Activated CD4-positive, alpha-beta T cell treated with anti-CD3 and anti-CD28 coated beads for 1 hour (primary cell): Measurements from ENCODE around the gene BICD1.
A peak's percentile ranks its signal among the peaks of the same experiment; 100 is the strongest.

Experiments used
- DNase-seq: peaks from one replicate; pipeline ENCODE4 v3.0.0-alpha.2; 2020

The BICD1 gene

DNA sequence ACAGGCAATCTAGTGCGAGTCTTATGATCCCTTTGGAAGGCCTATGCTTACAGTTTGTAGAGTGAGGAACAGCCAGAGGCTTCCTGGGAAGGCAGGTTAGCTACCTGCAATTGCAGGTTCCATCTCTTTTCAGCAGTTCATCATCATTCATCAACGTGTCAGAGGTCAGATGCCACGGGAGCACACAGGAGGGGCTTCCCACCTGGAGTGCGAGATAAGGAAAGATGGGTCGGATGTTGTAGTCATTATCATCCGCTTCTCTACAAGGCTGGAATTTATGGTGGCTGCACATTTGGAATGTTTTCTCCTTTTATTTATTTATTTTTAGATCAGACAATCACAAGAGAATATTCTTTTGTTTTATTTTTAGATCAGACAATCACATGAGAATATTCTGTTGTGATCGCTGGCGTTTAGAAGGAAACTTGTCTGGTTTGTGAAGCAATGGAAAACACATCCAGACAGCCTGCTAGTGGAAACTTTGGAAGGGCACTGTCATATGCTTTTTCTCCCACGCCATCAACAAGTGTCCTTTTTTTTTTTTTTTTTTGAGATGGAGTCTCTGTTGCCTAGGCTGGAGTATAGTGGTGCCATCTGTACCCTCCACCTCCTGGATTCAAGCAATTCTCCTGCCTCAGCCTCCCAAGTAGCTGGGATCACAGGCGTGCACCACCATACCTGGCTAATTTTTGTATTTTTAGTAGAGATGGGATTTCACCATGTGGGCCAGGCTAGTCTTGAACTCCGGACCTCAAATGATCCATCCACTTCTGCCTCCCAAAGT is 1.9 kb upstream of the BICD1 start:
- no peak for DNase-seq

GRCh38 chr12:32105986-32106516 is 596 bp upstream of the BICD1 start:
- DNase-seq: no peak

- DNase-seq: peak; percentile 9
Measured at GRCh38 chr12:32107359-32108267, 966 bp downstream of the BICD1 start.

DNA sequence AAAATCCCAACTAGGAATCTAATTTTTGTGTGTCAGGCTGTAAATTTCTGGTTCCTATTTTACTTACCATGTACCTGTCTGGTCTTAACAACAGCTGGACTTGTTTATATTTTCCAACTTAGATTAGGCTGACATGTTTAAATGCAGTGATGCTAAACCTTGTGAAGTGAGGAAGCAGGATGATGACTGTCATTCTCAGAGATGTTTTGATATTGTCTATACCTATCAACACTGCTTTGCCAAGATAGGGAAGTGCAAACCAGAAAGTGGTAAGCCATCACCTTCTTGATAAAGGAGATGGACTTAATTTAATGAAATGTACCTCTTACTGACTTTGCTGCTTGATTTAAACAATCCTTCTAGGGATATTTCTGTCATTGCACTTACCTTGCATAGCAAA is 2.1 kb downstream of the BICD1 start:
- DNase-seq: no peak

DNA sequence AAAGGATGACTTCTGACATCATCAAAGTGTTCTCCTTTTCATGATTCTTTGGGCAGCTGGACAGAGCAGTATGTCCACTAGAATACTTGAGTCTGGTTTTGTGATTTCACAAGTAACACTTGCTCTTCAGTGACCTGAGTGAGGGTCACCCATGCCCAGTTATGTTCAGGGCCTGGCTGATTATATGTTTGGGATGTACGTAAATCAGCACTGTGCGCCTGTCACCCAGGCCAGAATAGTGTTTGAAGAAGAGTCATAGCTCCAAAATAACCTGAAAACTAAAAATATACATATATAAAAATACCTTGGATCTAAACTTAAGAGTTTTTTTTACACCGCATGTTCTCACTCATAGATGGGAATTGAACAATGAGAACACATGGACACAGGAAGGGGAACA is 3.8 kb downstream of the BICD1 start:
- DNase-seq: no peak

- DNase-seq: no peak
Measured at GRCh38 chr12:32110942-32111341, 4.3 kb downstream of the BICD1 start.

- DNase-seq: no peak
Measured at GRCh38 chr12:32115404-32116104, 8.9 kb downstream of the BICD1 start.

- DNase-seq: no peak
Measured at GRCh38 chr12:32116897-32117296, 10.2 kb downstream of the BICD1 start.

DNA sequence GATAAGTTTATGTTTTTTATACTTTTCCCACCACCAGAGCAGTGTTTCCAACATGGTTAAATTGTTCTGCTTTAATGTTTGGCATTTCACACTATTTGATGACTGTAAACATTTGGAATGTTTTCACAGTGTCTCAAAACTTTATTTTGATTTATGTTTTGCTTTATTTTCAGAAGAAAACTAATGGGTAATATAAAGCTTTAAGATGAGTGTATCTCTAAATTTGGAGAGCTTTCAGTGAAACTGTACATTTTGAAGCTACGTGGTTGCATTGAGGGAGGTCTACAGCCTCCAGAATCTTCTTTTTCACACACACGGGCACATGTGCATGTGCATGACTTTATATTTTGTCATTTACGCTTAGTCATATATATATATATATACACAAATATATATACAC is 10.7 kb downstream of the BICD1 start:
- DNase-seq: no peak

GRCh38 chr12:32118806-32119205 is 12.2 kb downstream of the BICD1 start:
- DNase-seq: no peak

DNA sequence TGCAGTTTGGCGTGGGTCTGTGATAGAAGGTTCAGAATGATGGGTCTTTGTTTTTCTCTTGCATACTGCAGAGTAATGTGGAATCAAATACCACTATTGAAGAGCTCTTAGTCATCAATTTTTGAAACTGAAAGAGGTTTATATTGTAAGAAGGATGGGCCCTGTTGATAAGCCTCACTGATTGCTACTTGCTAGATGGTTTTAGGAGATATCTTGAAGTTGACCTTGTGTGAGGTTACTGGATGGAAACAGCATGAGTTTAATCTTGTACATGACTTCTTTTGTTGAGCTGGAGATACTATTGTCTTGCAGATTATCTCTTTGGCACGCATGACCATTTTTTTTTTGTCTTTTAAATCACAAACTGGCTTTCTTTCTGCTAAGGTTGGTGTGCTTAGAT is 13.8 kb downstream of the BICD1 start:
- DNase-seq: no peak

- DNase-seq: no peak
Measured at GRCh38 chr12:32124637-32125036, 18.0 kb downstream of the BICD1 start.

DNA sequence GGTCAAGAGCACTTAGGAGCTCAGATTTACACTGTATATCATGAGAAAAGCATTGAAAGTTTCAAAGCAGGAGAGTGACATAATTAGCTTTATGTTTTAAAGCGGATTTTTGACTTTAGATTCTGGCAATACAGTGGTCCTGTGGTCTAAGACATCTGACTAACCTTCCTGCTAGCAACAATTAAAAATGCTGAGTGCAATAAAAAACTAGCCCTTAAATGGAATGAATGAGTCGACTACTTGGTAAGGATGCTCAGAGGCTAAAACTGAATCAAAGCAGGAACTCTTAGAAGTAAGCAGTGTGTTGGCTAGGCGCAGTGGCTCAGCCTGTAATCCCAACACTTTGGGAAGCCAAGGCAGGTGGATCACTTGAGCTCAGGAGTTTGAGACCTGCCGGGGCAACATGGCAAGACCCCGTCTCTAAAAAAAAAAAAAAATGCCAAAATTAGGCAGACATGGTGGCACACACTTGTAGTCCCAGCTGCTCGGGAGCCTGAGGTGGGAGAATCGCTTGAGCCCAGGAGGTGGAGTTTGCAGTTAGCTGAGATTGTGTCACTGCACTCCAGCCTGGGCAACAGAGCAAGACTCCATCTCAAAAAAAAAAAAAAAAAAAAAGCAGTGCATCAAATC is 18.9 kb downstream of the BICD1 start:
- no peak for DNase-seq

DNA sequence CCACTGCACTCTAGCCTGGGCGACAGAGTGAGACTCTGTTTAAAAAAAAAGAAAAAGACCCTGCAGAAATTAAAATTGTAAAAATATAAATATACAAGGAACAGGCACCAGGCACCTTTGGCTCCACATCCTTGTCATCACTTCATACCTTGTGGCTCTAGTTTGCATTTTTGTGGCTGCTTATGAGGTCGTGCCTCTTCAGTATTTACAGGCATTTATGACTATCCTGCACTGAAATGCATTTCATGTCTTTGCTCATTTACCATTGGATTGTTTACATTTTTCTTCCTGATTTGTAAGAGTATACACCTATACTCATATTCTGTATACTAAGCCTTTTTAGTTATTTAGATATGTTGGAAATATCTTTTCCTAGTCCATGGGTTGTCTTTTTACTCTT is 20.1 kb downstream of the BICD1 start:
- DNase-seq: no peak

DNA sequence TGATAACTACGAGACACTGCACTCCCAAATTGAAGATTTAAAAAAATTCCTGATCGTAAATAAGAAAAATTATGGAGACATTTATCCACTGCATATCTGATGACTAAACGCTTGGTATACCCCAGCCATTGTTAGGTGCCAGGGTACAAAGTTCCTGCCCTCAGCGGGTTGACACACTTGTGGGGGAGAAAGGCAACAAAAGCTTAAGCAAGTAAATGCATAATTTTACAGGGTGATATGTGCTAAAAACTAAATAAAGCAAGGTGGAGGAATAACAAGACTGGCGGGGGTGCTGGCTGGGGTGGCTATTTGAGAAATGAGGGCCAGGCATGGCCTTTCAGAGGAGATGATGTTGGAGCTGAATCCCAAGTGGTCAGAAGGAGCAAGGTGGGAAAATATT is 25.0 kb downstream of the BICD1 start:
- DNase-seq: no peak

- no peak for DNase-seq
Measured at GRCh38 chr12:32134101-32134888, 27.6 kb downstream of the BICD1 start.

DNA sequence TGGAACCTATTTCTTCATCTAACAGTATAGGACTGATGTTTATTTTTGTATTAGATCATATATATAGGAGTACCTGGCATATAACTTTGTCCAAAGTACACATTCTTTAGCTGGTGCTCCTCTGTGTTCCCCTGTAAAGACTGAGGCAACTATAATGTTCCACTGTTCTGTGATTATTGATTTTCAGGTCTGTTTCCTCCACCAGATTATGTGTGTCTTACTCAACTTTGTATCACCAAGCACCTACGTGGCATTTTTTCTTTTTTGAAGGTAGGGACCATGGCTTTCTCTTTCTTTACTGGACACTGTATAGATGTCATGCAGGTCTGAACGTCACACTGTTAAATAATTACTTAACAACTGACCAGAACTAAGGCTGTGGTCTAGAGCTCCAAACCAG is 29.3 kb downstream of the BICD1 start:
- DNase-seq: no peak

GRCh38 chr12:32136404-32136803 is 29.8 kb downstream of the BICD1 start:
- no peak for DNase-seq

GRCh38 chr12:32139064-32139421 is 32.4 kb downstream of the BICD1 start:
- no peak for DNase-seq

- DNase-seq: no peak
Measured at GRCh38 chr12:32140877-32141276, 34.2 kb downstream of the BICD1 start.

DNA sequence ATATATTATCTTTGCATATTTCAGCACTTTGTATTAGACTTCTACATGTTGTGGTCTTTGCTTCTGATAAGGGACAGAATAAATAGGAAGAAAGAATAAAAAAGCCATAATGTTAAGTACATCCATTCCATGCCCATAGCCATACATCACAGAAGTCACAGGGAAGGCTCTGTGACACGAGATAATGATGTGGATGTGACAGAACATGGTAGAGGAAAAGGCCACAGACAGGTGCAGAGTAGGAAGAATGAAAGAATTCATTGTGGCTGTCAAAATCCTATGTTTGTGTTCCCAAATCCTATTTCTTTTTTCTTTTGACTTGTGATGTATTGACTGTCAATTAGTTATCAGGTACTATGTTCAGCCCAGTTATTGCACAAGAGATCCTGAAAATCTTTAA is 38.4 kb downstream of the BICD1 start:
- no peak for DNase-seq
